ENCODE data around the gene NOC2L. TPM values are rescaled to one million over a fixed set of nuclear protein-coding genes. Genes with fewer than 3 reads are reported as not detected.
"Not testable (repeated sequence)": the region's sequence is repeated elsewhere in the genome, so short reads cannot be mapped to it uniquely, and the experiment has no call there.

Gene NOC2L
- total and polyA plus RNA-seq, 9 donors: 39.8 to 49.9 (median 45.5) TPM

GRCh38 chr1:901108-901859, 57.8 kb downstream of the NOC2L start:
- Histone ChIP-seq H3K9me3 (replicated peaks; ENCODE audit: control insufficient read depth, low read depth, low read length) (no peaks in the 10 kb centered on the region), H3K27ac (ENCODE audit: low read length) (no peak overlapping the region), H3K4me3 (ENCODE audit: low read length) (no peak overlapping the region), H3K4me1 (ENCODE audit: control insufficient read depth, insufficient read depth, low read length) (peaks cover 10% of the 10 kb centered on the region), H3K36me3 (ENCODE audit: control insufficient read depth, insufficient read depth, low read length) (no peaks in the 10 kb centered on the region), H3K27me3 (ENCODE audit: control insufficient read depth, insufficient read depth, low read length) (peaks cover 32% of the 10 kb centered on the region)
- no peak for DNase-seq
- 71% methylated on average over 17 of the region's 18 CpGs for WGBS (ENCODE audit: insufficient coverage)

GRCh38 chr1:899636-900317, 59.3 kb downstream of the NOC2L start:
- Histone ChIP-seq H3K27me3 (ENCODE audit: control insufficient read depth, insufficient read depth, low read length) (peaks cover 23% of the 10 kb centered on the region), H3K27ac (ENCODE audit: low read length) (no peak overlapping the region), H3K4me3 (ENCODE audit: low read length) (no peak overlapping the region), H3K36me3 (ENCODE audit: control insufficient read depth, insufficient read depth, low read length) (no peaks in the 10 kb centered on the region), H3K9me3 (replicated peaks; ENCODE audit: control insufficient read depth, low read depth, low read length) (no peaks in the 10 kb centered on the region), H3K4me1 (ENCODE audit: control insufficient read depth, insufficient read depth, low read length) (no peaks in the 10 kb centered on the region)
- 88% methylated on average over 6 of the region's 8 CpGs for WGBS (ENCODE audit: insufficient coverage)
- DNase-seq: no peak

- not testable (repeated sequence) for H3K4me1 ChIP-seq (ENCODE audit: control insufficient read depth, insufficient read depth, low read length); H3K4me3 ChIP-seq (ENCODE audit: low read length); H3K36me3 ChIP-seq (ENCODE audit: control insufficient read depth, insufficient read depth, low read length); H3K27ac ChIP-seq (ENCODE audit: low read length); DNase-seq; H3K9me3 ChIP-seq (replicated peaks; ENCODE audit: control insufficient read depth, low read depth, low read length)
- WGBS (ENCODE audit: insufficient coverage): 72% methylated on average over 8 of the region's 17 CpGs
- peaks cover 22% of the 10 kb centered on the region for H3K27me3 ChIP-seq (ENCODE audit: control insufficient read depth, insufficient read depth, low read length)
Measured at GRCh38 chr1:897951-898350, 61.1 kb downstream of the NOC2L start.

- no peaks in the 10 kb centered on the region for H3K36me3 ChIP-seq (ENCODE audit: control insufficient read depth, insufficient read depth, low read length)
- no peak overlapping the region for H3K4me3 ChIP-seq (ENCODE audit: low read length)
- 68% methylated on average over 5 of the region's 8 CpGs for WGBS (ENCODE audit: insufficient coverage)
- no peaks in the 10 kb centered on the region for H3K9me3 ChIP-seq (replicated peaks; ENCODE audit: control insufficient read depth, low read depth, low read length)
- H3K27ac ChIP-seq (ENCODE audit: low read length): no peak overlapping the region
- DNase-seq: no peak
- no peaks in the 10 kb centered on the region for H3K4me1 ChIP-seq (ENCODE audit: control insufficient read depth, insufficient read depth, low read length)
- H3K27me3 ChIP-seq (ENCODE audit: control insufficient read depth, insufficient read depth, low read length): peaks cover 22% of the 10 kb centered on the region
Measured at GRCh38 chr1:897226-897625, 61.8 kb downstream of the NOC2L start.

Other genes with a start within 250 kb of the NOC2L start
- 8.1 TPM for gene SAMD11, start 35.3 kb downstream of the NOC2L start, total RNA-seq
- 1 to 10 TPM; 2.4 to 9.2 (median 6.2) TPM for gene SAMD11, start 35.3 kb downstream of the NOC2L start, polyA plus RNA-seq (ENCODE audit: insufficient read depth in 1 of 8, insufficient read length in 8 of 8, low replicate concordance in 1 of 8)
- 3.9 TPM for gene KLHL17, start 1.3 kb upstream of the NOC2L start, total RNA-seq
- 1 to 10 TPM; 4.6 to 8.1 (median 6.2) TPM for gene KLHL17, start 1.3 kb upstream of the NOC2L start, polyA plus RNA-seq (ENCODE audit: insufficient read depth in 1 of 8, insufficient read length in 8 of 8, low replicate concordance in 1 of 8)
- gene PLEKHN1, start 7.2 kb upstream of the NOC2L start, total RNA-seq: not detected
- 1 to 10 TPM in 1 of 8 donors, under 1 TPM in 2, not detected in 5; 0.14 to 1.3 (median 0.53) TPM for gene PLEKHN1, start 7.2 kb upstream of the NOC2L start, polyA plus RNA-seq (ENCODE audit: insufficient read depth in 1 of 8, insufficient read length in 8 of 8, low replicate concordance in 1 of 8)
- 3.1 TPM for gene PERM1, start 22.8 kb upstream of the NOC2L start, total RNA-seq
- 1 to 10 TPM in 7 of 8 donors, under 1 TPM in 1; 0.86 to 2.5 (median 1.8) TPM for gene PERM1, start 22.8 kb upstream of the NOC2L start, polyA plus RNA-seq (ENCODE audit: insufficient read depth in 1 of 8, insufficient read length in 8 of 8, low replicate concordance in 1 of 8)
- 39.4 TPM for gene HES4, start 40.8 kb upstream of the NOC2L start, total RNA-seq
- 10 to 100 TPM; 14.4 to 31.3 (median 19.4) TPM for gene HES4, start 40.8 kb upstream of the NOC2L start, polyA plus RNA-seq (ENCODE audit: insufficient read depth in 1 of 8, insufficient read length in 8 of 8, low replicate concordance in 1 of 8)
- gene ISG15, start 54.2 kb upstream of the NOC2L start, total RNA-seq: 18.8 TPM
- gene ISG15, start 54.2 kb upstream of the NOC2L start, polyA plus RNA-seq (ENCODE audit: insufficient read depth in 1 of 8, insufficient read length in 8 of 8, low replicate concordance in 1 of 8): 10 to 100 TPM in 5 of 8 donors, 1 to 10 TPM in 3; 8.2 to 14.3 (median 12.3) TPM
- gene AGRN, start 60.9 kb upstream of the NOC2L start, total RNA-seq: 16.0 TPM
- gene AGRN, start 60.9 kb upstream of the NOC2L start, polyA plus RNA-seq (ENCODE audit: insufficient read depth in 1 of 8, insufficient read length in 8 of 8, low replicate concordance in 1 of 8): 10 to 100 TPM; 35.9 to 92.0 (median 58.4) TPM
- 0.09 TPM for gene RNF223, start 115.0 kb upstream of the NOC2L start, total RNA-seq
- gene RNF223, start 115.0 kb upstream of the NOC2L start, polyA plus RNA-seq (ENCODE audit: insufficient read depth in 1 of 8, insufficient read length in 8 of 8, low replicate concordance in 1 of 8): under 1 TPM in 6 of 8 donors, not detected in 2; 0.08 to 0.23 (median 0.09) TPM
- 4.5 TPM for gene C1orf159, start 156.8 kb upstream of the NOC2L start, total RNA-seq
- 1 to 10 TPM; 4.5 to 8.4 (median 6.7) TPM for gene C1orf159, start 156.8 kb upstream of the NOC2L start, polyA plus RNA-seq (ENCODE audit: insufficient read depth in 1 of 8, insufficient read length in 8 of 8, low replicate concordance in 1 of 8)
- gene TTLL10, start 214.6 kb upstream of the NOC2L start, total RNA-seq: 0.09 TPM
- gene TTLL10, start 214.6 kb upstream of the NOC2L start, polyA plus RNA-seq (ENCODE audit: insufficient read depth in 1 of 8, insufficient read length in 8 of 8, low replicate concordance in 1 of 8): under 1 TPM in 7 of 8 donors, not detected in 1; 0.11 to 0.59 (median 0.37) TPM
- gene TNFRSF18, start 247.3 kb upstream of the NOC2L start, total RNA-seq: 2.7 TPM
- gene TNFRSF18, start 247.3 kb upstream of the NOC2L start, polyA plus RNA-seq (ENCODE audit: insufficient read depth in 1 of 8, insufficient read length in 8 of 8, low replicate concordance in 1 of 8): 1 to 10 TPM; 1.8 to 7.4 (median 3.3) TPM

All from muscle of leg (tissue), 11 donors.